Endodermal cell (in vitro differentiated cells): ENCODE results near the gene NPAS3. TPM values are rescaled to one million over a fixed set of nuclear protein-coding genes. Genes with fewer than 3 reads are reported as not detected.

ENCODE experiments used
- DNase-seq: peaks from one replicate; pipeline ENCODE4 v3.0.0-alpha.2; 2017
- H3K27ac ChIP-seq: 2 replicates; pipeline ENCODE4 v1.5.1; 2013; ENCODE audit warnings: mild to moderate bottlenecking, low read depth, low read length, moderate library complexity
- H3K27me3 ChIP-seq: 2 replicates; pipeline ENCODE4 v1.6.1; 2013; ENCODE audit warnings: mild to moderate bottlenecking, low read length, moderate library complexity; ENCODE audit not compliant: insufficient read depth, control insufficient read depth, poor library complexity, severe bottlenecking
- H3K36me3 ChIP-seq: 2 replicates; pipeline ENCODE4 v1.7.0; 2013; ENCODE audit warnings: mild to moderate bottlenecking, low read length, moderate library complexity; ENCODE audit not compliant: control insufficient read depth, insufficient read depth
- H3K4me1 ChIP-seq: one replicate; pipeline ENCODE4 v1.7.0; 2013; ENCODE audit warnings: low read length; ENCODE audit not compliant: control insufficient read depth, insufficient read depth
- H3K4me3 ChIP-seq: 2 replicates; pipeline ENCODE4 v1.5.1; 2013; ENCODE audit warnings: mild to moderate bottlenecking, low read length, moderate library complexity
- H3K9ac ChIP-seq: 2 replicates; pipeline ENCODE4 v1.6.1; 2013; ENCODE audit warnings: mild to moderate bottlenecking, low read length, moderate library complexity; ENCODE audit not compliant: poor library complexity, severe bottlenecking; ENCODE audit errors: extremely low read depth
- H3K9me3 ChIP-seq: 2 replicates; pipeline ENCODE4 v1.6.1; 2013; ENCODE audit warnings: mild to moderate bottlenecking, low read length, moderate library complexity; ENCODE audit not compliant: control insufficient read depth
- H3K27ac Mint-ChIP-seq: 2 replicates; pipeline ENCODE4 v1.8.0; 2020; ENCODE audit warnings: mixed read lengths
- H3K27me3 Mint-ChIP-seq: 2 replicates; pipeline ENCODE4 v1.8.0; 2021; ENCODE audit warnings: mild to moderate bottlenecking, mixed read lengths; ENCODE audit not compliant: insufficient read depth
- H3K36me3 Mint-ChIP-seq: 2 replicates; pipeline ENCODE4 v1.8.0; 2020; ENCODE audit warnings: low read depth, mixed read lengths
- H3K4me1 Mint-ChIP-seq: 2 replicates; pipeline ENCODE4 v1.8.0; 2020; ENCODE audit warnings: mixed read lengths
- H3K4me3 Mint-ChIP-seq: 2 replicates; pipeline ENCODE4 v1.8.0; 2020; ENCODE audit warnings: mild to moderate bottlenecking, moderate library complexity, mixed read lengths
- H3K9me3 Mint-ChIP-seq: 2 replicates; pipeline ENCODE4 v1.8.0; 2020; ENCODE audit warnings: mild to moderate bottlenecking, mixed read lengths
- CTCF ChIP-seq: fragments of 200-600 bp; sonication (generic); conservative IDR thresholded peaks from 2 replicates; pipeline ENCODE4 v1.5.0; 2021; ENCODE audit warnings: antibody characterized with exemption, mild to moderate bottlenecking
- WGBS, 2 experiments: methylation state at CpG; one replicate each; pipeline versions ENCODE4 v1.1.5 to v1.1.7; 2013; ENCODE audit warnings: missing lambda C conversion rate in 2 of 2, mixed read lengths in 1 of 2; ENCODE audit not compliant: insufficient coverage in 1 of 2, insufficient read length in 1 of 2; 5-methylcytosine and 5-hydroxymethylcytosine counted together
- total RNA-seq, 2 donors: library from RNA; stranded (reverse); fragmentation: NEBNext Ultra II Directional in 1 of 2; extraction: Animal tissue kit (Norgen Biotek cat#: 25700) in 1 of 2; gene quantifications; 2 replicates in 1 of 2; 3 replicates in 1 of 2; pipeline ENCODE4 v1.2.1, GENCODE V29; 2021

The NPAS3 gene
- total RNA-seq, 2 donors from 2014 or later = 1.4 to 1.6 TPM

GRCh38 chr14:32906672-32907071, 32.0 kb upstream of the NPAS3 start:
- WGBS, 2 experiments = 82 to 85% methylated on average over 1 to 3 of the region's 3 CpGs
- no peak overlapping the region for H3K9ac ChIP-seq
- no peak overlapping the region for H3K4me3 Mint-ChIP-seq
- no peaks in the 10 kb centered on the region for H3K27me3 ChIP-seq
- TF ChIP-seq CTCF = no peak
- no peaks in the 10 kb centered on the region for H3K36me3 Mint-ChIP-seq
- H3K9me3 Mint-ChIP-seq = no peaks in the 10 kb centered on the region
- no peak for DNase-seq
- no peaks in the 10 kb centered on the region for H3K27me3 Mint-ChIP-seq
- H3K36me3 ChIP-seq = no peaks in the 10 kb centered on the region
- no peaks in the 10 kb centered on the region for H3K9me3 ChIP-seq
- no peak overlapping the region for H3K27ac ChIP-seq
- H3K4me1 Mint-ChIP-seq = peaks cover 7% of the 10 kb centered on the region
- no peak overlapping the region for H3K4me3 ChIP-seq
- H3K27ac Mint-ChIP-seq = no peak overlapping the region
- no peaks in the 10 kb centered on the region for H3K4me1 ChIP-seq

- H3K27ac Mint-ChIP-seq = no peak overlapping the region
- no peaks in the 10 kb centered on the region for H3K27me3 ChIP-seq
- H3K9ac ChIP-seq = no peak overlapping the region
- H3K27me3 Mint-ChIP-seq = no peaks in the 10 kb centered on the region
- WGBS, 2 experiments = 81 to 88% methylated on average over 6 to 9 of the region's 9 CpGs
- DNase-seq = no peak
- no peaks in the 10 kb centered on the region for H3K4me1 ChIP-seq
- H3K9me3 ChIP-seq = no peaks in the 10 kb centered on the region
- no peak overlapping the region for H3K27ac ChIP-seq
- no peak overlapping the region for H3K4me3 Mint-ChIP-seq
- H3K36me3 Mint-ChIP-seq = no peaks in the 10 kb centered on the region
- TF ChIP-seq CTCF = no peak
- no peak overlapping the region for H3K4me3 ChIP-seq
- H3K4me1 Mint-ChIP-seq = no peaks in the 10 kb centered on the region
- no peaks in the 10 kb centered on the region for H3K36me3 ChIP-seq
- no peaks in the 10 kb centered on the region for H3K9me3 Mint-ChIP-seq
These were observed 30.2 kb upstream of the NPAS3 start for GRCh38 chr14:32908196-32909084.

- no peak overlapping the region for H3K27ac Mint-ChIP-seq
These were observed 25.0 kb upstream of the NPAS3 start for GRCh38 chr14:32913725-32914124.

More at GRCh38 chr14:32913725-32914124, 25.0 kb upstream of the NPAS3 start:
- Mint-ChIP-seq H3K4me3 (no peak overlapping the region), H3K36me3 (no peaks in the 10 kb centered on the region), H3K27me3 (no peaks in the 10 kb centered on the region), H3K9me3 (no peaks in the 10 kb centered on the region), H3K4me1 (no peaks in the 10 kb centered on the region)
- Histone ChIP-seq H3K4me1 (no peaks in the 10 kb centered on the region), H3K4me3 (no peak overlapping the region), H3K9me3 (no peaks in the 10 kb centered on the region), H3K36me3 (no peaks in the 10 kb centered on the region), H3K27me3 (no peaks in the 10 kb centered on the region), H3K27ac (no peak overlapping the region), H3K9ac (no peak overlapping the region)
- 88 to 100% methylated on average over 2 to 3 of the region's 3 CpGs for WGBS, 2 experiments
- no peak for DNase-seq
- peak; percentile 14 for TF ChIP-seq CTCF
